ENCODE data around the gene COL19A1.

DNA sequence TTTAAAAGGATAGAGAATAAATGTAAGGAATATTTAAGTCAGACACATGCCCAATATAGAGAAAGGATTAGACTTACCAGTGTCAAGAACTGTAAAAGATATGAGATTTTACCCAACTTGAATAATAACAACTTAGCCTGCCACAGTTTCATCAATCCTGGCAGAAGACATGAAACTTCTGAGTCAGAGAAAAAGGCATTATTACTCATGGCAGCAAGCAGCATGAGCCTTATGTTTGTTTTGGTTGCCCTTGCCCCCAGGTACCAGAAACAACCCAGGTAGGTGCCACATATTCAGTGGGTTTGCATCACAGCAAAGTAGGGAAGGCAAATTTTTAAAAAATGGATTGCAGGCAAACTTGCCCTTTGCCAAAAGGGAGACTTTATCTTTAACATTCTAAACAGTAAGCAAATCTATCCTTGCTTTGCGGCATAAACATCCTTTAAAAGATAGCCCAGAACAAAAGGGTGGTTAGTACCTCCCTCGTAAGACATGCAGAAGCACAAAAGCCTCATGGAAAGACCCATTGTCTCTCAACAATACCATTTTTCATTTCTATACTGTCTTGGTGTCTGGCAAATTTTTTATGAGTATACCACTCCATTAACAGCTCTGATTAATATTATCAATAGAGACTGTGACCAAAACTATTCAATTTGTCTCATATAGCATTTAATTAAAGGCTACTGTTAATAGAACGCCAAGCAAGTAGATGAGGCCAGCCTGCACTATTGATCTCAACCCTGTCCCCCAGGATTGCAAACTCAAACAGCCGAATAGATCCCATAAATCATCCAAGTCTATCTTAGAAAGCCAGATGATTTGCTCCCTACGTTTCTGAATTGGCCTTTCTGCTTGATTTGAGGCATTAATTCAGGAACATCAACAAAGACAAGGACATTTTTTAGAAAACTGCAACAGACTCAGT, 185.1 kb downstream of the COL19A1 start:
- no peak for TF ChIP-seq POLR2A (IDR thresholded peaks at IDR 0.05; ENCODE audit: extremely low read depth, insufficient read length)
- TF ChIP-seq, protein P1, sequence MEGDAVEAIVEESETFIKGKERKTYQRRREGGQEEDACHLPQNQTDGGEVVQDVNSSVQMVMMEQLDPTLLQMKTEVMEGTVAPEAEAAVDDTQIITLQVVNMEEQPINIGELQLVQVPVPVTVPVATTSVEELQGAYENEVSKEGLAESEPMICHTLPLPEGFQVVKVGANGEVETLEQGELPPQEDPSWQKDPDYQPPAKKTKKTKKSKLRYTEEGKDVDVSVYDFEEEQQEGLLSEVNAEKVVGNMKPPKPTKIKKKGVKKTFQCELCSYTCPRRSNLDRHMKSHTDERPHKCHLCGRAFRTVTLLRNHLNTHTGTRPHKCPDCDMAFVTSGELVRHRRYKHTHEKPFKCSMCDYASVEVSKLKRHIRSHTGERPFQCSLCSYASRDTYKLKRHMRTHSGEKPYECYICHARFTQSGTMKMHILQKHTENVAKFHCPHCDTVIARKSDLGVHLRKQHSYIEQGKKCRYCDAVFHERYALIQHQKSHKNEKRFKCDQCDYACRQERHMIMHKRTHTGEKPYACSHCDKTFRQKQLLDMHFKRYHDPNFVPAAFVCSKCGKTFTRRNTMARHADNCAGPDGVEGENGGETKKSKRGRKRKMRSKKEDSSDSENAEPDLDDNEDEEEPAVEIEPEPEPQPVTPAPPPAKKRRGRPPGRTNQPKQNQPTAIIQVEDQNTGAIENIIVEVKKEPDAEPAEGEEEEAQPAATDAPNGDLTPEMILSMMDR (IDR thresholded peaks at IDR 0.05; ENCODE audit: low read depth, low read length), result no peak
